B cell (primary cell): Measurements from ENCODE around the gene RPUSD3. TPM values are rescaled to one million over a fixed set of nuclear protein-coding genes. Genes with fewer than 3 reads are reported as not detected.
"Not testable (repeated sequence)": the region's sequence is repeated elsewhere in the genome, so short reads cannot be mapped to it uniquely, and the experiment has no call there.

Experiments
- ATAC-seq: fragments of 200-7000 bp; cut with Tn5 transposase; one replicate; pipeline ENCODE4 v1.10.0; 2021; ENCODE audit warnings: low read depth, mild to moderate bottlenecking, moderate number of reproducible peaks, moderate library complexity
- CTCF ChIA-PET: fragments of 350-600 bp; sonication (Branson Sonifier 250); formaldehyde crosslinking; loops from one replicate; lab custom pipeline; 2021; ENCODE audit warnings: antibody characterized with exemption, inconsistent platforms; lab: Charles Lee
- POLR2A ChIA-PET: fragments of 350-600 bp; sonication (Branson Sonifier 250); formaldehyde crosslinking; loops from one replicate; lab custom pipeline; 2021; ENCODE audit warnings: antibody characterized with exemption; lab: Charles Lee
- DNase-seq: peaks from one replicate; pipeline ENCODE4 v3.0.0; 2013
- H2AFZ ChIP-seq: 2 replicates; pipeline ENCODE4 v1.6.1; 2012; ENCODE audit warnings: mild to moderate bottlenecking, low read depth, low read length; ENCODE audit not compliant: insufficient read depth, poor library complexity, severe bottlenecking
- H3K27ac ChIP-seq, 2 donors: 1 replicate in 1 of 2; 2 replicates in 1 of 2; pipeline ENCODE4 v1.5.1; 2012 to 2013; ENCODE audit warnings: low read length in 2 of 2, mild to moderate bottlenecking in 2 of 2, moderate library complexity in 1 of 2
- H3K27me3 ChIP-seq, 4 experiments: fragments of 200-600 bp in 1 of 4; sonication (generic) in 1 of 4; replicated peaks in 1 of 4; 1 replicate in 2 of 4; 2 replicates in 2 of 4; pipeline versions ENCODE4 v1.6.1 to v1.7.0; 2013 to 2016; ENCODE audit warnings: low read length in 3 of 4, mild to moderate bottlenecking in 2 of 4, mixed read lengths in 1 of 4, moderate library complexity in 1 of 4; ENCODE audit not compliant: insufficient read depth in 4 of 4, control insufficient read depth in 3 of 4; ENCODE audit errors: control extremely low read depth in 1 of 4
- H3K36me3 ChIP-seq, 2 experiments: replicated peaks in 1 of 2; 1 replicate in 1 of 2; 2 replicates in 1 of 2; pipeline versions ENCODE4 v1.6.1 to v1.7.1; 2013; ENCODE audit warnings: low read length in 1 of 2; ENCODE audit not compliant: insufficient read depth in 2 of 2, control insufficient read depth in 1 of 2; ENCODE audit errors: control extremely low read depth in 1 of 2, extremely low read depth in 1 of 2
- H3K4me1 ChIP-seq, 2 donors: fragments of 200-600 bp in 1 of 2; sonication (generic) in 1 of 2; 1 replicate in 1 of 2; 2 replicates in 1 of 2; pipeline versions ENCODE4 v1.5.1 to v1.6.1; 2013 to 2017; ENCODE audit warnings: low read length in 2 of 2; ENCODE audit not compliant: control insufficient read depth in 2 of 2, insufficient read depth in 2 of 2
- H3K4me2 ChIP-seq: replicated peaks from 2 replicates; pipeline ENCODE3; 2012; ENCODE audit warnings: mild to moderate bottlenecking, low read depth, low read length; ENCODE audit not compliant: poor library complexity, severe bottlenecking
- H3K4me3 ChIP-seq, 5 experiments: fragments of 200-600 bp in 1 of 5; sonication (generic) in 1 of 5; 1 replicate in 3 of 5; 2 replicates in 2 of 5; pipeline versions ENCODE4 v1.5.1 to v1.7.0; 2011 to 2016; ENCODE audit warnings: low read length in 4 of 5, mild to moderate bottlenecking in 4 of 5, low read depth in 2 of 5, control low read depth in 1 of 5, moderate library complexity in 1 of 5; ENCODE audit not compliant: insufficient read depth in 1 of 5; ENCODE audit errors: control extremely low read depth in 1 of 5, extremely low read depth in 1 of 5
- H3K79me2 ChIP-seq: fragments of 200-600 bp; sonication (generic); one replicate; pipeline ENCODE4 v1.6.0; 2016; ENCODE audit warnings: low read length; ENCODE audit not compliant: control insufficient read depth, insufficient read depth
- H3K9ac ChIP-seq: fragments of 200-600 bp; sonication (generic); 2 replicates; pipeline ENCODE4 v1.6.1; 2017; ENCODE audit warnings: mild to moderate bottlenecking, low read length, moderate library complexity
- H3K9me3 ChIP-seq, 3 donors: one replicate each; pipeline versions ENCODE4 v1.6.1 to v1.7.1; 2013; ENCODE audit warnings: low read length in 2 of 3; ENCODE audit not compliant: control insufficient read depth in 2 of 3, insufficient read depth in 1 of 3; ENCODE audit errors: control extremely low read depth in 1 of 3
- H4K20me1 ChIP-seq: 2 replicates; pipeline ENCODE4 v1.6.0; 2012; ENCODE audit warnings: mild to moderate bottlenecking, low read length; ENCODE audit not compliant: insufficient read depth, control insufficient read depth, poor library complexity, severe bottlenecking
- H3K27ac Mint-ChIP-seq: one replicate; pipeline ENCODE4 v1.8.0; 2021; ENCODE audit warnings: mixed read lengths
- H3K27me3 Mint-ChIP-seq: one replicate; pipeline ENCODE4 v1.8.0; 2021; ENCODE audit warnings: mixed read lengths
- H3K4me1 Mint-ChIP-seq: one replicate; pipeline ENCODE4 v1.8.0; 2021; ENCODE audit warnings: mixed read lengths
- H3K4me3 Mint-ChIP-seq: one replicate; pipeline ENCODE4 v1.8.0; 2021; ENCODE audit warnings: mixed read lengths
- H3K9me3 Mint-ChIP-seq: one replicate; pipeline ENCODE4 v1.8.0; 2022; ENCODE audit warnings: mixed read lengths; ENCODE audit not compliant: insufficient read depth
- EZH2 ChIP-seq: IDR thresholded peaks from 2 replicates; pipeline ENCODE4 v1.6.1; 2012; ENCODE audit warnings: borderline replicate concordance, low read depth, mild to moderate bottlenecking, moderate library complexity, low read length; ENCODE audit not compliant: insufficient read depth, poor library complexity, severe bottlenecking
- WGBS: methylation state at CpG from one replicate; pipeline ENCODE4 v1.1.5; 2013; ENCODE audit warnings: missing lambda C conversion rate; ENCODE audit not compliant: insufficient coverage; 5-methylcytosine and 5-hydroxymethylcytosine counted together
- intact Hi-C: fragments of 100-400 bp; cut with micrococcal nuclease; formaldehyde crosslinking; loops from one replicate; pipeline ENCODE4 v1.10.0; 2022
- polyA plus RNA-seq: library from polyadenylated mRNA; depleted of rRNA; stranded (reverse); fragments of >200 nt; gene quantifications from 2 replicates; pipeline ENCODE4 v1.2.3, GENCODE V29; 2012
- total RNA-seq, 2 donors: library from RNA; stranded (reverse); fragments of 120-200 nt in 1 of 2; gene quantifications; 1 replicate in 1 of 2; 2 replicates in 1 of 2; pipeline versions ENCODE4 v1.2.3 to v1.2.4, GENCODE V29; 2013 to 2022
- TF ChIP-seq, protein P1 (sequence below): fragments of 200-600 bp; IDR thresholded peaks from one replicate; pipeline ENCODE4 v1.8.0; 2022; ENCODE audit warnings: antibody characterized with exemption, mild to moderate bottlenecking

The RPUSD3 gene
- total and polyA plus RNA-seq, 2 donors (not counting 1 experiment from before 2014, with no cell fraction given), result 57.0 to 60.7 TPM

- no peak for DNase-seq
- peaks cover 6 to 8% of the 10 kb centered on the region in 2 donors for H3K4me1 ChIP-seq
- CTCF ChIA-PET, result no interaction called here
- H3K9ac ChIP-seq, result no peak overlapping the region
- no peaks in the 10 kb centered on the region for H4K20me1 ChIP-seq
- H3K9me3 Mint-ChIP-seq, result no peaks in the 10 kb centered on the region
- peaks cover 0 to 12% (median 4%) of the 10 kb centered on the region in 4 experiments for H3K27me3 ChIP-seq
- H3K27ac Mint-ChIP-seq, result no peak overlapping the region
- H3K79me2 ChIP-seq, result no peaks in the 10 kb centered on the region
- no peak overlapping the region for H3K27ac ChIP-seq
- 88% methylated on average over 10 of the region's 12 CpGs for WGBS
- H3K36me3 ChIP-seq, result no peaks in the 10 kb centered on the region
- H2AFZ ChIP-seq, result no peak overlapping the region
- H3K4me3 Mint-ChIP-seq, result no peak overlapping the region
- H3K9me3 ChIP-seq, result no peaks in the 10 kb centered on the region
- intact Hi-C loops, result no loop called here
- peaks cover 1% of the 10 kb centered on the region for H3K27me3 Mint-ChIP-seq
- H3K4me1 Mint-ChIP-seq, result no peaks in the 10 kb centered on the region
- TF ChIP-seq EZH2, result no peak
- TF ChIP-seq, protein P1, sequence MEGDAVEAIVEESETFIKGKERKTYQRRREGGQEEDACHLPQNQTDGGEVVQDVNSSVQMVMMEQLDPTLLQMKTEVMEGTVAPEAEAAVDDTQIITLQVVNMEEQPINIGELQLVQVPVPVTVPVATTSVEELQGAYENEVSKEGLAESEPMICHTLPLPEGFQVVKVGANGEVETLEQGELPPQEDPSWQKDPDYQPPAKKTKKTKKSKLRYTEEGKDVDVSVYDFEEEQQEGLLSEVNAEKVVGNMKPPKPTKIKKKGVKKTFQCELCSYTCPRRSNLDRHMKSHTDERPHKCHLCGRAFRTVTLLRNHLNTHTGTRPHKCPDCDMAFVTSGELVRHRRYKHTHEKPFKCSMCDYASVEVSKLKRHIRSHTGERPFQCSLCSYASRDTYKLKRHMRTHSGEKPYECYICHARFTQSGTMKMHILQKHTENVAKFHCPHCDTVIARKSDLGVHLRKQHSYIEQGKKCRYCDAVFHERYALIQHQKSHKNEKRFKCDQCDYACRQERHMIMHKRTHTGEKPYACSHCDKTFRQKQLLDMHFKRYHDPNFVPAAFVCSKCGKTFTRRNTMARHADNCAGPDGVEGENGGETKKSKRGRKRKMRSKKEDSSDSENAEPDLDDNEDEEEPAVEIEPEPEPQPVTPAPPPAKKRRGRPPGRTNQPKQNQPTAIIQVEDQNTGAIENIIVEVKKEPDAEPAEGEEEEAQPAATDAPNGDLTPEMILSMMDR, result no peak
- H3K4me2 ChIP-seq, result no peak overlapping the region
- no peak for ATAC-seq
- H3K4me3 ChIP-seq, result no peak overlapping the region
- POLR2A ChIA-PET, result no interaction called here
These were observed 23.3 kb upstream of the RPUSD3 start for GRCh38 chr3:9867106-9867505.

DNA sequence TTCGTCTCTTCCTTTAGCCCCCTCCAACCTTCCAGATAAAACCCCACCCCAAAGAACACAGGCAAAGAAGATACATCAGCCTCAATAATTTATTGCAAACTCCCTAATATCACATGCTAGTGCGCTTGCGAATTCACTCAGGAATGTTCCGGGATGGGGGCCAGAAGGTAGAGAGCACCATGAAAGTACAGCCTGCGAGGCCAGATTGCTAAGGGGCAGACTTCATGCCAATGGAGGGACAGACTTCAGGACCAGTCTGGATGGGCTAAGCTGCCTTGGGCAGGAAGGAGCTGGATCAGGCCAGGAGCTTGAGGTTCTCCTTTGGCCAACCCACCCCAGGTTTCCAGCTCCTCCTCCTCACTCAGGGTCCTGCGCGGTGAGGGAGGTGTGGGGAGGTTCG lies 22.8 kb upstream of the RPUSD3 start:
- Histone ChIP-seq H4K20me1 (no peaks in the 10 kb centered on the region), H3K9ac (no peak overlapping the region), H3K4me2 (no peak overlapping the region), H3K79me2 (no peaks in the 10 kb centered on the region), H3K27me3 (peaks cover 0 to 17% (median 6%) of the 10 kb centered on the region in 4 experiments), H2AFZ (no peak overlapping the region), H3K4me3 (no peak overlapping the region), H3K4me1 (peaks cover 6 to 8% of the 10 kb centered on the region in 2 donors), H3K36me3 (no peaks in the 10 kb centered on the region), H3K9me3 (no peaks in the 10 kb centered on the region), H3K27ac (no peak overlapping the region)
- Mint-ChIP-seq H3K27me3 (peaks cover 5% of the 10 kb centered on the region), H3K4me3 (no peak overlapping the region), H3K9me3 (no peaks in the 10 kb centered on the region), H3K4me1 (no peaks in the 10 kb centered on the region), H3K27ac (no peak overlapping the region)
- TF ChIP-seq EZH2, result no peak
- TF ChIP-seq, protein P1, result no peak
- ChIA-PET CTCF (no interaction called here), POLR2A (no interaction called here)
- intact Hi-C loops, result no loop called here
- WGBS, result 93% methylated on average over 7 of the region's 8 CpGs
- no peak for DNase-seq
- ATAC-seq, result no peak

DNA sequence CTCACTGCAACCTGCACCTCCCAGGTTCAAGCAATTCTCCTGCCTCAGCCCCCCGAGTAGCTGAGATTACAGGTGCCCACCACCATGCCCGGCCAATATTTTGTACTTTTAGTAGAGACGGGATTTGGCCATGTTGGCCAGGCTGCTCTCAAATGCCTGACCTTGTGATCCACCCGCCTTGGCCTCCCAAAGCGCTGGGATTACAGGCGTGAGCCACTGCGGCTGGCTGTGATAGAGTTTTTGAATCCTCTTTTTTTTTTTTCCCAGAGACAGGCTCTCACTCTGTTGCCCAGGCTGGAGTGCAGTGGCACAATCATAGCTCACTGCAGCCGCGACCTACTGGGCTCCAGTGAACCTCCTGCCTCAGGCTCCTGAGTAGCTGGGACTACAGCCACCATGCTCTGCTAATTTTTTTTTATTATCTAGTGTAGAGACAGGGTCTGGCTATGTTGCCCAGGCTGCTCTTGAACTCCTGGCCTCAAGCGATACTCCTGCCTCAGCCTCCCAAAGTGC lies 21.4 kb upstream of the RPUSD3 start:
- H3K36me3 ChIP-seq, H3K4me2 ChIP-seq, H2AFZ ChIP-seq, H3K27ac ChIP-seq, H3K4me1 ChIP-seq, H3K4me1 Mint-ChIP-seq, H3K4me3 ChIP-seq, H3K79me2 ChIP-seq, ATAC-seq, H3K4me3 Mint-ChIP-seq, intact Hi-C loops, POLR2A ChIA-PET, DNase-seq, H3K27ac Mint-ChIP-seq, H3K27me3 Mint-ChIP-seq, H4K20me1 ChIP-seq, H3K9me3 Mint-ChIP-seq, H3K9ac ChIP-seq, H3K9me3 ChIP-seq: not testable (repeated sequence)
- peaks cover 0 to 22% (median 6%) of the 10 kb centered on the region in 4 experiments for H3K27me3 ChIP-seq
- CTCF ChIA-PET, result interaction anchor here (1.2 kb wide), 1 partner anchor 85 kb away, joined by 4 read pairs; no protein-coding TSS in a partner anchor
- 98% methylated on average over 9 of the region's 10 CpGs for WGBS
